CD4-positive, alpha-beta memory T cell (primary cell): ENCODE measurements around the gene DOK1. TPM values are rescaled to one million over a fixed set of nuclear protein-coding genes. Genes with fewer than 3 reads are reported as not detected.
"Not testable (repeated sequence)": the region's sequence is repeated elsewhere in the genome, so short reads cannot be mapped to it uniquely, and the experiment has no call there.

ENCODE experiments used
- CTCF ChIA-PET: fragments of 350-600 bp; sonication (Branson Sonifier 250); formaldehyde crosslinking; loops from one replicate; lab custom pipeline; 2021; ENCODE audit warnings: inconsistent platforms; ENCODE audit not compliant: partially characterized antibody; lab: Charles Lee
- POLR2A ChIA-PET: fragments of 350-600 bp; sonication (Branson Sonifier 250); formaldehyde crosslinking; loops from one replicate; lab custom pipeline; 2021; ENCODE audit not compliant: partially characterized antibody; lab: Charles Lee
- DNase-seq, 5 donors: peaks; one replicate each; pipeline versions ENCODE4 v3.0.0 to v3.0.0-alpha.2; 2020 to 2022; ENCODE audit warnings: mixed read lengths in 1 of 5
- H3K27ac ChIP-seq: one replicate; pipeline ENCODE4 v1.7.0; 2013; ENCODE audit warnings: low read depth, low read length
- H3K27me3 ChIP-seq: 2 replicates; pipeline ENCODE4 v1.7.0; 2013; ENCODE audit warnings: mild to moderate bottlenecking, low read length, moderate library complexity; ENCODE audit not compliant: insufficient read depth
- H3K36me3 ChIP-seq: 2 replicates; pipeline ENCODE4 v1.7.0; 2013; ENCODE audit warnings: mild to moderate bottlenecking, low read length, moderate library complexity; ENCODE audit not compliant: insufficient read depth
- H3K4me1 ChIP-seq: 2 replicates; pipeline ENCODE4 v1.7.0; 2013; ENCODE audit warnings: mild to moderate bottlenecking, low read length, moderate library complexity; ENCODE audit not compliant: insufficient read depth
- H3K4me3 ChIP-seq, 2 donors: one replicate each; pipeline ENCODE4 v1.7.0; 2013; ENCODE audit warnings: low read length in 2 of 2, mild to moderate bottlenecking in 1 of 2
- H3K9me3 ChIP-seq, 2 donors: one replicate each; pipeline ENCODE4 v1.7.0; 2013; ENCODE audit warnings: low read length in 2 of 2, control low read depth in 1 of 2; ENCODE audit not compliant: control insufficient read depth in 1 of 2
- H3K27ac Mint-ChIP-seq, 7 donors: one replicate each; pipeline ENCODE4 v1.8.0; 2020 to 2021; ENCODE audit warnings: mixed read lengths in 7 of 7, mild to moderate bottlenecking in 6 of 7, inconsistent platforms in 3 of 7, moderate library complexity in 3 of 7
- H3K27me3 Mint-ChIP-seq, 2 donors: one replicate each; pipeline ENCODE4 v1.8.0; 2020 to 2021; ENCODE audit warnings: mixed read lengths in 2 of 2
- H3K36me3 Mint-ChIP-seq, 2 donors: one replicate each; pipeline ENCODE4 v1.8.0; 2020 to 2021; ENCODE audit warnings: mixed read lengths in 2 of 2, inconsistent platforms in 1 of 2, mild to moderate bottlenecking in 1 of 2
- H3K4me1 Mint-ChIP-seq, 4 donors: one replicate each; pipeline ENCODE4 v1.8.0; 2020 to 2021; ENCODE audit warnings: mixed read lengths in 4 of 4, mild to moderate bottlenecking in 1 of 4
- H3K4me3 Mint-ChIP-seq, 8 donors: one replicate each; pipeline ENCODE4 v1.8.0; 2020 to 2021; ENCODE audit warnings: mixed read lengths in 8 of 8, mild to moderate bottlenecking in 7 of 8, moderate library complexity in 6 of 8, inconsistent platforms in 3 of 8
- H3K9me3 Mint-ChIP-seq, 8 donors: one replicate each; pipeline ENCODE4 v1.8.0; 2020 to 2021; ENCODE audit warnings: mixed read lengths in 8 of 8, mild to moderate bottlenecking in 5 of 8, inconsistent platforms in 3 of 8, moderate library complexity in 1 of 8
- intact Hi-C: fragments of 100-400 bp; cut with micrococcal nuclease; formaldehyde crosslinking; loops from one replicate; pipeline ENCODE4 v1.15.1; 2023
- polyA plus RNA-seq, 2 donors: library from polyadenylated mRNA; unstranded; fragments of 300-500 nt; fragmentation: Illumina TruSeq; gene quantifications; one replicate each; pipeline ENCODE4 v1.2.3, GENCODE V29; 2021
- total RNA-seq, 2 experiments: library from RNA; stranded (reverse); gene quantifications; one replicate each; pipeline ENCODE4 v1.2.3, GENCODE V29; 2021

Gene DOK1
- total and polyA plus RNA-seq, 4 experiments from 2014 or later = 14.2 to 35.7 (median 30.8) TPM

- Mint-ChIP-seq H3K4me3 (no peak overlapping the region), H3K27me3 (peaks cover 7 to 20% of the 10 kb centered on the region in 2 donors), H3K36me3 (peaks cover 0 to 10% of the 10 kb centered on the region in 2 donors), H3K27ac (peak overlapping the region in 2 of 7 donors; percentile 47 to 77), H3K4me1 (peaks cover 2 to 15% (median 8%) of the 10 kb centered on the region in 4 donors), H3K9me3 (no peaks in the 10 kb centered on the region)
- H3K4me3 ChIP-seq = no peak overlapping the region
- no peak overlapping the region for H3K27ac ChIP-seq
- intact Hi-C loops = no loop called here
- ChIA-PET POLR2A (no interaction called here), CTCF (no interaction called here)
- peaks cover 4% of the 10 kb centered on the region for H3K4me1 ChIP-seq
- H3K27me3 ChIP-seq = no peaks in the 10 kb centered on the region
- no peaks in the 10 kb centered on the region for H3K36me3 ChIP-seq
- no peak for DNase-seq
- no peaks in the 10 kb centered on the region for H3K9me3 ChIP-seq
These were observed 6.1 kb downstream of the DOK1 start for GRCh38 chr2:74560591-74560990.

DNA sequence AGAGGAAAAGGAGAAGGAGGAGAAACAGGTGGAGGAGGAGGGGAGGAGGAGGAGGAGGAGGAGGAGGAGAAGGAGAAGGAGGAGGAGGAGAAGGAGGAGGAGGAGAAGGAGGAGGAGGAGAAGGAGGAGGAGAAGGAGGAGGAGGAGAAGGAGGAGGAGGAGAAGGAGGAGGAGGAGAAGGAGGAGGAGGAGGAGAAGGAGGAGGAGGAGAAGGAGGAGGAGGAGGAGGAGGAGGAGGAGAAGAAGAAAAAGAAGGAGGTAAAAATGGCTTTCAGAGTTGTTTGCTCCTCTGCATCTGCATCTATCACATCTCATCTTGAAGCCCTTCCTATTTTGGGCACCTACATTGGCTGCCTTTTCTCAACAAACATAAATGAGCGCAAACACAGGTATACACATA is 6.5 kb downstream of the DOK1 start:
- H3K9me3 Mint-ChIP-seq, H3K4me3 ChIP-seq, H3K27ac Mint-ChIP-seq, POLR2A ChIA-PET, H3K36me3 ChIP-seq, CTCF ChIA-PET, H3K4me1 ChIP-seq, H3K27me3 ChIP-seq, DNase-seq, H3K9me3 ChIP-seq, H3K4me3 Mint-ChIP-seq, H3K27ac ChIP-seq, intact Hi-C loops: not testable (repeated sequence)
- Mint-ChIP-seq H3K4me1 (peaks cover under 1 to 11% (median 6%) of the 10 kb centered on the region in 4 donors), H3K27me3 (peaks cover 8 to 22% of the 10 kb centered on the region in 2 donors), H3K36me3 (peaks cover 0 to 10% of the 10 kb centered on the region in 2 donors)

DNA sequence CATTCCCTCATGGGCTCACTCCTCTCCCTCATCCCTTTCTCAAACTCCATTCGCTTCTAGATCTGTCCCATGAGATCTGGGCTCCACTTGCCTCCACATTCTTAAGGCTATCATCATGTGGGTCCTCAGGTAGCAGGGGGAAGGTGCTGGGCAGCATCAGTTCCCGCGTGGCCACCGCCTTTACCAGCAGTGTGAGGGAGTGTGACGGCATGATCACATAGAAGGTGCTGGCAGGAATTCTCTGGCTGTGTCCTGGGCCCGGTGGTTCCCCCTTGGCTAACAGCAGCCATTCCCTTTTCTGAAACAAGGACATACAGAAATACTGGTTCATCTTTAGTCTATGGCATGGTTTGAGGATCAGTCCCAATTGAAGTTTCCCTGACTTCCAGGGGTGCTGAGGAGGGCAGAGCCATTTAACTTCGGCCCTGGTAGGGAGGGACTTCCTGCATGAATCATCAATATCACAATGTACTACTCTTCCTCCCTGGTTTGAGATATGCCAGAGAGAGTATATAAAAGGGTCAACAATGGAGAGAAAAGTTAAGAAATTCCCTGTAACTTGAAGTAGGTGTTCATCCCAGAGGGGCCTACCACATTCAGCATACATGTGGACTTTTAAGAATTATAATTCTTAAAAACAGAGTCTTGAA is 7.7 kb downstream of the DOK1 start:
- ChIA-PET CTCF (no interaction called here), POLR2A (no interaction called here)
- no peaks in the 10 kb centered on the region for H3K36me3 ChIP-seq
- Mint-ChIP-seq H3K27ac (no peak overlapping the region), H3K4me3 (no peak overlapping the region), H3K4me1 (peaks cover 0 to 6% (median 2%) of the 10 kb centered on the region in 4 donors), H3K9me3 (no peaks in the 10 kb centered on the region), H3K36me3 (no peaks in the 10 kb centered on the region), H3K27me3 (peaks cover 8 to 24% of the 10 kb centered on the region in 2 donors)
- no peak overlapping the region for H3K4me3 ChIP-seq
- H3K27ac ChIP-seq = no peak overlapping the region
- intact Hi-C loops = no loop called here
- DNase-seq = no peak
- no peaks in the 10 kb centered on the region for H3K27me3 ChIP-seq
- no peaks in the 10 kb centered on the region for H3K4me1 ChIP-seq
- no peaks in the 10 kb centered on the region for H3K9me3 ChIP-seq

DNA sequence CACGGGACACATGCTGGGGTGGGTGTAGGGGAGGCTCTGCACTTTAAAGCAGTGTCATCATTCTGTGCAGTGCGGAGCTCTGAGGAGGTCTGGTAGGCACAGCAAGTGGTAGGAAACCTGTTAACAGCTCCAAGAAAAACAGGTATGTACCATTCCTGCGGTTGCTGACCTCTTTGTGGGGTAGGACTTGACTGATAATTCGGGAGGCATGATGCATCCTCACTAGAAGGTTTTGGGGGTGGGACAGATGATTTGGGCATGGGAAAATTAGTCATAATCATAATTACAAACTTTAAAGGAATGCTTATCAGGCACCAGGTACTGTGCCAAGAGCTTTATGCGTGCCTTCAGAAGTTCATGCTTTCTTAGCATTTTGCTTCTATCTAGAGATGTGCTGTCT is 9.7 kb downstream of the DOK1 start:
- Histone ChIP-seq H3K4me1 (no peaks in the 10 kb centered on the region), H3K27me3 (no peaks in the 10 kb centered on the region), H3K36me3 (no peaks in the 10 kb centered on the region), H3K9me3 (no peaks in the 10 kb centered on the region), H3K4me3 (no peak overlapping the region), H3K27ac (no peak overlapping the region)
- intact Hi-C loops = no loop called here
- Mint-ChIP-seq H3K4me1 (peaks cover 0 to 6% (median 1%) of the 10 kb centered on the region in 4 donors), H3K27me3 (peaks cover 9 to 31% of the 10 kb centered on the region in 2 donors), H3K9me3 (no peaks in the 10 kb centered on the region), H3K27ac (no peak overlapping the region), H3K36me3 (no peaks in the 10 kb centered on the region), H3K4me3 (no peak overlapping the region)
- CTCF ChIA-PET = no interaction called here
- DNase-seq = no peak
- POLR2A ChIA-PET = no interaction called here

- intact Hi-C loops = no loop called here
- CTCF ChIA-PET = interaction anchor here (0.6 to 3.8 kb wide), 4 partner anchors 10 to 786 kb away, joined by 3 to 19 read pairs (median 4); no protein-coding TSS in a partner anchor
- Mint-ChIP-seq H3K27me3 (peaks cover 9 to 25% of the 10 kb centered on the region in 2 donors), H3K27ac (no peak overlapping the region), H3K9me3 (no peaks in the 10 kb centered on the region), H3K4me1 (no peaks in the 10 kb centered on the region), H3K36me3 (no peaks in the 10 kb centered on the region), H3K4me3 (no peak overlapping the region)
- H3K27ac ChIP-seq = no peak overlapping the region
- H3K9me3 ChIP-seq = no peaks in the 10 kb centered on the region
- no peaks in the 10 kb centered on the region for H3K4me1 ChIP-seq
- no peak overlapping the region for H3K4me3 ChIP-seq
- H3K36me3 ChIP-seq = no peaks in the 10 kb centered on the region
- POLR2A ChIA-PET = no interaction called here
- no peak for DNase-seq
- no peaks in the 10 kb centered on the region for H3K27me3 ChIP-seq
These were observed 11.7 kb downstream of the DOK1 start for GRCh38 chr2:74566076-74566753.

DNA sequence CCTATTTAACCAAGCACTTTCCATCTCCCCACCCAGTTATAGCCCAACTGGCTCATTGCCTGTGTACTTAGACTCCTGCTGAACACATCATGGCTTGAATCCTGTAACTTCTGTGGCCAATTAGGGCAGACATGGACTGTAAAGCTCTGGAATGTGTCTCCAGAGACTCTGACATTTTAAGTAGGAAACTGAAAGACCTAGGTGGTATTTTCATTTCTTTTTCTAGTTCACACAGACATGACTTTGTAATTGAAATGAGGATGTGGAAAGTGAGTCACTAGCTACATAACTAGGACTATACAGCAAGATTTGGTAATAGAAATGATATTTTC is 12.2 kb downstream of the DOK1 start:
- DNase-seq = no peak
- Histone ChIP-seq H3K4me3 (no peak overlapping the region), H3K9me3 (no peaks in the 10 kb centered on the region), H3K36me3 (no peaks in the 10 kb centered on the region), H3K27me3 (no peaks in the 10 kb centered on the region), H3K4me1 (no peaks in the 10 kb centered on the region), H3K27ac (no peak overlapping the region)
- POLR2A ChIA-PET = interaction anchor here (1.3 to 1.5 kb wide), 2 partner anchors 11 to 109 kb away, joined by 3 to 5 read pairs; partner anchors contain the start of gene WBP1
- H3K4me3 Mint-ChIP-seq = no peak overlapping the region
- no peaks in the 10 kb centered on the region for H3K36me3 Mint-ChIP-seq
- CTCF ChIA-PET = interaction anchor here (0.6 to 3.8 kb wide), 5 partner anchors 10 to 786 kb away, joined by 3 to 19 read pairs (median 3); no protein-coding TSS in a partner anchor
- H3K9me3 Mint-ChIP-seq = no peaks in the 10 kb centered on the region
- H3K27me3 Mint-ChIP-seq = peaks cover 6 to 24% of the 10 kb centered on the region in 2 donors
- intact Hi-C loops = no loop called here
- no peaks in the 10 kb centered on the region for H3K4me1 Mint-ChIP-seq
- H3K27ac Mint-ChIP-seq = peak overlapping the region in 1 of 7 donors; percentile 13

GRCh38 chr2:74567881-74568280 is 13.4 kb downstream of the DOK1 start:
- H3K27me3 ChIP-seq = no peaks in the 10 kb centered on the region
- Mint-ChIP-seq H3K27ac (peak overlapping the region in 1 of 7 donors; percentile 30), H3K36me3 (no peaks in the 10 kb centered on the region), H3K9me3 (no peaks in the 10 kb centered on the region), H3K4me3 (no peak overlapping the region), H3K27me3 (peaks cover 2 to 20% of the 10 kb centered on the region in 2 donors), H3K4me1 (no peaks in the 10 kb centered on the region)
- POLR2A ChIA-PET = interaction anchor here (1.3 to 1.5 kb wide), 2 partner anchors 12 to 110 kb away, joined by 3 to 5 read pairs; partner anchors contain the start of gene WBP1
- no peaks in the 10 kb centered on the region for H3K9me3 ChIP-seq
- intact Hi-C loops = no loop called here
- no peaks in the 10 kb centered on the region for H3K36me3 ChIP-seq
- no peak overlapping the region for H3K4me3 ChIP-seq
- CTCF ChIA-PET = interaction anchor here (1.1 to 3.8 kb wide), 3 partner anchors 13 to 233 kb away, joined by 3 to 19 read pairs (median 4); no protein-coding TSS in a partner anchor
- H3K4me1 ChIP-seq = no peaks in the 10 kb centered on the region
- no peak for DNase-seq
- H3K27ac ChIP-seq = no peak overlapping the region
